Measurements from ENCODE around the gene PHLDB1.

The PHLDB1 gene

GRCh38 chr11:118640332-118641154 lies 33.1 kb downstream of the PHLDB1 start:
- DNase-seq, result no peak

GRCh38 chr11:118641397-118642019 lies 34.1 kb downstream of the PHLDB1 start:
- peak; percentile 92 for DNase-seq

GRCh38 chr11:118643142-118643994 lies 36.0 kb downstream of the PHLDB1 start:
- no peak for DNase-seq

- DNase-seq, result no peak
Measured at GRCh38 chr11:118643995-118644345, 36.6 kb downstream of the PHLDB1 start.

- no peak for DNase-seq
Measured at GRCh38 chr11:118644496-118644895, 37.1 kb downstream of the PHLDB1 start.

GRCh38 chr11:118645066-118645715 lies 37.8 kb downstream of the PHLDB1 start:
- no peak for DNase-seq

- no peak for DNase-seq
Measured at GRCh38 chr11:118646393-118646792, 39.0 kb downstream of the PHLDB1 start.

GRCh38 chr11:118648291-118648690 lies 40.9 kb downstream of the PHLDB1 start:
- no peak for DNase-seq

GRCh38 chr11:118649941-118650340 lies 42.5 kb downstream of the PHLDB1 start:
- DNase-seq, result no peak

- no peak for DNase-seq
Measured at GRCh38 chr11:118650366-118650765, 43.0 kb downstream of the PHLDB1 start.

GRCh38 chr11:118651820-118652219 lies 44.4 kb downstream of the PHLDB1 start:
- DNase-seq, result no peak

GRCh38 chr11:118652681-118653181 lies 45.3 kb downstream of the PHLDB1 start:
- DNase-seq, result no peak

- DNase-seq, result no peak
Measured at GRCh38 chr11:118653684-118654390, 46.4 kb downstream of the PHLDB1 start.

- no peak for DNase-seq
Measured at GRCh38 chr11:118655486-118656190, 48.2 kb downstream of the PHLDB1 start.

- no peak for DNase-seq
Measured at GRCh38 chr11:118656563-118657165, 49.2 kb downstream of the PHLDB1 start.

- DNase-seq, result no peak
Measured at GRCh38 chr11:118657238-118657637, 49.8 kb downstream of the PHLDB1 start.

- DNase-seq, result no peak
Measured at GRCh38 chr11:118657709-118658428, 50.5 kb downstream of the PHLDB1 start.

GRCh38 chr11:118658429-118659313 lies 51.3 kb downstream of the PHLDB1 start:
- DNase-seq, result no peak

GRCh38 chr11:118659314-118659952 lies 52.0 kb downstream of the PHLDB1 start:
- DNase-seq, result peak; percentile 40
